ENCODE results near the gene KRTDAP.

Gene KRTDAP, protein sequence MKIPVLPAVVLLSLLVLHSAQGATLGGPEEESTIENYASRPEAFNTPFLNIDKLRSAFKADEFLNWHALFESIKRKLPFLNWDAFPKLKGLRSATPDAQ

DNA sequence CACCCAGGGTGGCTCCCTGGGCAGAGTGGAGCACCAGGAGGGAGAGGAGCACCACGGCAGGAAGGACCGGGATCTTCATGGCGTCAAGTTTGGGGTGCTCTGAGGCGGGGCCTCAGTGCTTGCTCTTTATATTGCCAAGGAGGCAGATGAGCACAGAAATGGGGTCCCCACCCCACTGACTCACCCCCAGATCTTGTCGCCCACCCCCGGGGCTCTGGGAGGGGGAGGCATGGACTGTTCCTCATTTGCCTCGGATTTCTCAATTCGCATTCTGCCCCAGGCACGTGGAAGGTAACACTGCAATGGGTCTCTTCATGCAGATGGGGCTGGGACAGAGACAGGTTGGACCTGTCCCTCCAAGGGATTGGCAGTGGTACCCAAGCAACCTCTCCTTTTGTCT is at the start of gene KRTDAP:
KRTDAP (minus strand) TSS at position 101 of the 400 bp plus-strand sequence; CDS start at position 79, 22 bp downstream.
- DNase-seq = no peak

DNA sequence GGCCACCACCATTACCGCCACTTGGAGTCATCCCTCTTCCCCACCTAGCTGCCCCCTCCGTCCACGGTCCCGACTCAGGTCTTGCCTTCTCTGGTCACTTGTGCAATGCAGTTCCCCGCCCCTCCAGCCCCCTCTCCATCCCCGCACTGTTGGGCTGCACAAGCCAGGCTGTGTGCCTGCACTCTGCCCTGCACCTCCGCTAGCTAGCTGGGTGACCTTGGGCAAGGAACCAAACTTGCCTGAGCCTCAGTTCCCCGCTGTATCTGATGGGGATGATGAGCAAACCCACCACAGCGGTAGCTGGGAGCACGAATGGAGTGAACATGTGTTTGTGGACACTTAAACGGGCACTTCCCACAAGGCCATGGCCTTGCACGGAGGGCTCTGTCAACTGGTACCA is 49.6 kb upstream of the KRTDAP start:
- no peak for DNase-seq

DNA sequence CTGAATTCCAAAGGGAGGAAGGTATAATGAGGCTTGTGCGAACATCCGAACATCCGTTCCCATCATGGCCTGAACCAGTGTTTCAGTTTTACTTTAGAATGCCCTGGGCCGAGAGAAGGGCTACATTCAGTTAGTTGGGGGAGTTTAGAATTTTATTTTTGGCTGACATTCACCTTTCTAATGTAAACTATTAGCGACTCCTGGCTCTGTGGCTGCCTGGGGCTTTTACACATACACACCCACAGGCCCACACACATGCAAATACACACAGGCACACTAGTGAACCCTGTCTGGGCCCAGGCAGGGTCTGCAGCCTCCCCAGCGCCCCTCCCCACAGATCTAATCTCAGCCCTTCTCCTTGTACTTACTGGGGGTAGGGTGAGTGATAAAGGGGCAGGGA is 49.0 kb upstream of the KRTDAP start:
- no peak for DNase-seq

DNA sequence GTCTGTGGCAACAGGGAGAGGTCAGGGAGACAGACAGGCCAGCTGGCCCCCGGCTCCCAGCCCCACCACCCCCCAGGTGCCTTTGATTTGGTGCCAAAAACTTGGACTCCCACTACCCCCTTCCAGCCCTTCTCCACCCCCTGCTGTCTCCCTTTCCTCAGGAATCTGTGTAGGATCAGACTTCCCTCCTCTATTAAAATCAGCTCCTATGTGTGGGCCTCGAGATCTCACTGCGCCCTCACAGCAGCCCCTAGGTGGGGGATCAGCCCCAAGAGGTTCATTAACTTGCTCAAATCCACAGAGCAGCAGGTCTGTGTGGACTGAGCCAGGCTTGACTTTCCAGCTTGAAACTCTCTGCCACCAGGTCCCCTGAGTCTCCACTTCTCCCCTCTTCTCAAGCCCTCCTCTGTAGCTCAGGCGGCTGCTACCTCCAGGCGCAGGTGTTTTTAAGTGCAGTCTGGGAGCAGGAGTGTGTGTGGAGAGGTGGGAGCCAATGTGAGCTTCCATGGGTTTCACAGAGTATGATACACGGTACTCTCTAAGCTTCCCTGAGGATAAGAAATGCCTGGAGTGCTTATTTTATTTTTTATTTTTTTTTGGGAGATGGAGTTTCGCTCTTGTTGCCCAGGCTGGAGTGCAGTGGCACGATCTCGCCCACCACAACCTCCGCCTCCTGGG is 44.7 kb upstream of the KRTDAP start:
- no peak for DNase-seq

DNA sequence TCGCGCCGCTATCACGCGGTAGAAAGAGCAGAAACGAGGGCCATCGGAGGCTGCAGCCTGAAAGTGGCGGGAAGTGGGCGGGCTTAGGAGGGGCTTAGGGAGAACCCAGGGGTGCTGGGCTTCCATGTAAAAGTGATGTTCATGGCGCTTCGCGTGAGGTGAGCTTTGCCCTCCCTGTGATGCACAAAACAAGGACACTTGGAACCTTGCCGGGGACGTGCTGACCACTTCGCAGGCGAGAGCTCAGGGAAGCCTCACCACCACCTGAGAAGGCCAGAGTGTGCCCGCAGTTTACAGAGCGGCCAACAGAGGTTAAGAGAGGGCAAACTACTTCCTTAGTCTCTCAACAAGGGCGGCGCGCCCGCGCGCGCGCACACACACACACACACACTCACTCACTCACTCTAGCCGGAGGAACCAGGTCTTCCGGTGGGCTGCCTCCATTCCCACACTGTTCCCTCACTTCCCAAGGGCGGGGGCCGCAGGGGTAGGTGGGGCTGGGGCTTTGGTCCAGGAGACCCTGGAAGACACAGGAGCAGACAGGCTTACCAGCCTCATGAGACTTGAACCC is 43.6 kb upstream of the KRTDAP start:
- DNase-seq = no peak

DNA sequence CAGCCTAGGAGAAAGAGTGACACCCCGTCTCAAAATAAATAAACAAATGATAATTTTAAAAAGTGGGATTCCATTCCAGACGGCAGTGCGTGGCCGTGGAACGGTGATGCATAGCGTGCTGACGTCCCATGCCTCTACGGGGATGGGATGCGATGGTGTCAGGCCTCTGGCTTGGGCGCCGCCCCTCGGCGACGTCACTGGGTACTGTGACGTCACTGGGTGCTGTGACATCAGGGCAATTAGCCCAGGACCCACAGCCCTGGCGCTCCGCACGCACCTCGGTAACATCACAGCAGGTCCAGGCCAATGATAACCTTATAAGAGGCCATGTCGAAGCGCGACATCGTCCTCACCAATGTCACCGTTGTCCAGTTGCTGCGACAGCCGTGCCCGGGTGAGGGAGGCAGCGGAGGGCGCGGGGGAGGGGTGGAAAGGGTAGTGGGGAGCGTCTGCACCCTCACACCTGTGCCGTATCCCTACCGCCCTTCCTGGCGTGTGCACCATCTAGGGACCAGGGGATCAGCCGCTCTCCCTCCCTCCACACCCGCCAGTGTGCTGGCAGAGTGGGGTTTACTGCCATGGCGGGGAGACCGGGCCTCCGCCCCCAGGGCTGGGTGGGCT is 43.0 kb upstream of the KRTDAP start, which contains the start of gene GAPDHS:
GAPDHS (plus strand) TSS at position 256 of the 621 bp plus-strand sequence; CDS start at position 328, 72 bp downstream.
- DNase-seq = no peak

DNA sequence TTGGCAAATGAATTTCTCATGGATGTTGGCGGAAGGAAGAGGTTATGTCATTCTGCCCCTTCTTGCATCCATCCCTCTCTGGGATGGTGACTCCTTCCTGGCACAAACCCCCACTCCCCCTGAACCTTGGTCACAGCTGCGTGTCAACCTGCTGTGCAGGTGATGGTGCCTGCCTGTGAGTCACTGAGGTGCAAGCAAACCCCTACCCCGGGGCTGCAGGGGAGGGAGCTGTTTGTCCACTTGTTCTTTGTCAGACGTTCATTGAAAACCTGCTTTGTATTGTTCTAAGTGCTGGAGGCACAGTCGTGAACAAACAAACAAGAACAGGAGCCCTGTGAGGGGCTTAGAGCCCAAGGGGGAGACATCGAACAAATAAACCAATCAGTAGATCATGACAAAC is 41.0 kb upstream of the KRTDAP start:
- DNase-seq = no peak

DNA sequence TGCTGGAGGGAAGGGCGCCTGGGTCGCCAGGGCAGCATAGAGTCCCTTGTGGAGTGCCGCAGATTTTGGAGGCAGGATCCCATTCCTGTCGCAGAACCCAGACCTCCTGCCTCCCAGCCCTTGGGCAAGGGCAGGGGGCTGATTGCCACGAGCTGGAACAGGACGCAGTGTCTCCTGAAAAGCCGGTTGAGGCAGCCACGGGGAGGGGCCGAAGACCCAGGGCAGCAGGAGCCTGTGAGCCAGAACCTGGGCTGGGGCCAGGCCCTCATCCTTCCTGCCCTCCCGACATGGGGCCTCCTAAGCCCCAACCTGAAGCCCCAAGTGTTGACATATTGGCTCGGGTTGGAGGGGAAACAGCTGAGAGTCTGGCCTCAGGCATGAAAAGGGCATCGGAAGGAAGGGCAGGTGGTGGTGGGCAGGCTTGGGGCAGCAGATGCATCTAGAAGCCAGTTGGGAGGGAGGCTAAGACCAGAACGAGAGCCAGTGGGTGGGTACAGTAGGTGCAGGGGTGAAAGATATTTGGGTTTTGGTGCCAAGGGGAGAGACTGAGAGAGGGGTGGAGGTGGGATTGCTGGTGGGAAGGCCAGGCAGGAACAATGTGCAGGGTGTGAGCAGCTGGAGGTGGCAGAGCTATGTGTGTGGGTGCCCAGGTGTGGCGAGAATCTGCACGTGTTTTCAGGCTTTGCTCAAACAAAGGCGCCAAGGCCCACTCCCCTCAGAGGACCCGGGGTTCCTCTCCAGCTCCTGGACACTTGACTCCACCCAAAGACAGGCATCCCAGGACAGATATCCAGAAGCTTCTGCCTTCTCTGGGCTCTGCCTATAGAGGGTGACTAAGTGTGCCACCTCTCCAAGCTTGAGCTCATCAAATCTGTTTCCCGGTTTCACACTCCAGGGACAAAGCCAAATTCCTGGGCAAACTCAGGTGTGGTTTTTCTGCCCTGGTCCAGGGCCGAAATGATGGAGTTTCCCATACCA is 39.3 kb upstream of the KRTDAP start:
- no peak for DNase-seq

DNA sequence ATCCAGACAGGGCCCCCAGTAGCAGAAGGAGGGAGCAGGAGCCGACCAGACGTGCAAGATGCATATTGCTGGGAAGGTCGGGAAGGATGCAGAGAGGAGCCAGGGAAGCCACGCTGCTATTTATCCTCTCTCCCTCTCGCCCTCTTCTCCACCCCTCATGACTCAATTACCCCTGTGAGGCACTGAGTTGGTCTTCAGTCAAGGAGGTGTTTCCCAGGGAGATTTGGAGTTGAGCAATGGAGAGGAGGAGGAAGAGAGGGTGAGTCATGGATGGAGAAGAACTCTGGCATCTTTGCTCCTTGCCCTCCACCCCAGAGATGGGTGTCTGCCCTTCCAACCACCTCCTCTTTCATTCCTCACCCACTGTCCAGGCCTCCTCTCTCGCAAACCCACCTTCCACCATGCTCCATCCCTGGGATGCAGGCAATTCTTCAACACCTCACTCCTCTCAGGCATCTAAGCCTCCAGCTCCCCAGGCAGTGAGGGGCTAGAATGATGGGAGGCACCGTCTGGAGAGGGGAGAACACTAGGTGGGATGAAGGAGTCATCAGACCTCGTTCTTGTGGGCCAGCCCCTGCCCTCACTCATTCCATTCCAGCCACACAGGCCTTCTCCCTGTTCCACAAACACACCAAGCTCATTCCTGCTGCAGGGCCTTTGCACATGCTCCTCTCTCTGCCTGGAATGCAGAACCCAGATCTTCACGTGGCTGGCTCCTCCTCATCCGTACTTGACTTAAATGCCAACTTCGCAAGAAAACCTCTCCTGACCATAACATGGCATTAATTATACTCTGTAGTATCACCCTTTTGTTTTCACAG is 38.2 kb upstream of the KRTDAP start, which contains the start of gene SBSN:
SBSN (minus strand) TSS at position 94 of the 821 bp plus-strand sequence; CDS start at position 64, 30 bp downstream.
- no peak for DNase-seq

DNA sequence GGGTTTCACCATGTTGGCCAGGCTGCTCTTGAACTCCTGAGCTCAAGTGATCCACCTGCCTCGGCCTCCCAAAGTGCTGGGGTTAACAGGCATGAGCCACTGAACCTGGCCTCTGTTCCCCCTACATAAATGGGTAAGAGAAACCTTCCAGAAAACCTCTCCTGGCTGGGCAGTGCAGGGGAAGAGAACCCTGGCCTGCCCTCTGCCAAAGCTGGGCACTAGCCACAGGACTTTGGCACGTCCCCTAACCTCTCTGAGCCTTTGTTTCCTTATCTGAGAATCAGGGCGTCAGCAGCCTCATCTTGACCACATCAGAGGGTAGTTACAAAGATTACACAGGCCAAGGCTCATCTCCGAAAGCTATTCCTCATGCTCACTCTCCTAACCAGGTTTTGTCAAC is 35.6 kb upstream of the KRTDAP start:
- no peak for DNase-seq

DNA sequence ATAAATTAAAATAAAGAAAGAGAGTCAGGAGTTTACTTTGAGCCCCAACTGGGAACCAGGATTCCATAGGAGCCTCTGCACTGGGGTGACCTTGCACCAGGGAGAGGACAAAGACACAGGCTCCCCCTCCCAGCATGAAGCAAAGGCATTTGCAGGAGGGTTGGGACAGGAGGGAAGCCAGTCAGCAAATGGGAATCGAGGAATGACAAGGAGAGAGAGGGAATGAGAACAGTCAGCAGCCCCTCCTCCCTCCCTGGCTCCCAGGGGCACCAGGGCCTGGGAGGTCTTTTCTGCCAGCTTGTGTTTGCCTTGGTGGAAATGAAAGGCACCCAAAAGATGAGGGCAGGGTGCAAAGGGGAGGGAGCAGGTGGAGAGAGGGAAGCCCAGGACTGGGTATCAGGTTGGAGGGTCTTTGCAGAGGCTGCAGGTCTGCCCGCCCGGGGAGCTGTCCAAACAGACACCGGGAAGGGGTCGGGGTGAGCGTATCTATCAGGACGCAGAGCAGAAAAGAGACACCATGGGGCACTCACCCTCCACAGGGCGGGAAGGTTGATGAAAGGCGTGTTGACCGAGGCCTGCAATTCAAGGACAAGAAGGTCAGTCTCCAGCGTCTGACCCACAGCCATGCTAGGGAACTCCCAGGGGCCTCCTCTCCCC is 34.0 kb upstream of the KRTDAP start:
- no peak for DNase-seq

DNA sequence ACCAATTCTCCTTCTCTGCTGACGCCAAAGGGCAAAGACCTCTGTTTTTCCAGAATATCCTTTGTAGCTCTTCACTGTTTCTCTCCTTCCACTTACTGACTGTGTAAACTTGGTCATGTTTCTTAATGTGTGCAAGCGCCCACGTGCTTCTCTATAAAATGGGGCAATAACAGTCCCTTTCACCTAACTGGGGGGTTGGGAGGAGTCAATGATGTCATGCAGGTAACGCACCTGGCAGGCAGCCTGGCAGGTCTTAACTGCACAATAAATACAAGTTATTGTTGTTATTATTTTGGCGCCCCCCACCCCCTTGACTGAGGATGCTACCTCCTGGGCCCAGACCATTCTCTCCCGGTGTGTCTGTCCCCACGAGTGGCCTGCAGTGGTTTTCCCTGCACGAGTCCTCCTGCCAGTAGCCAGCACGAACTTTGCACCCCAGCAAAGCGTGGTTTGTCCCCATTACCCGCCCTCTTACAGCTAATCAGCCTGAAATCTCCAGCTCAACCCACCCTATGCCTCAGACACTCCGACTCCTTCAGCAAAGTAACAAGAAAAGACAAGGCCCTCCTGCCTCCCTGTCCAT is 32.6 kb upstream of the KRTDAP start:
- DNase-seq = no peak

DNA sequence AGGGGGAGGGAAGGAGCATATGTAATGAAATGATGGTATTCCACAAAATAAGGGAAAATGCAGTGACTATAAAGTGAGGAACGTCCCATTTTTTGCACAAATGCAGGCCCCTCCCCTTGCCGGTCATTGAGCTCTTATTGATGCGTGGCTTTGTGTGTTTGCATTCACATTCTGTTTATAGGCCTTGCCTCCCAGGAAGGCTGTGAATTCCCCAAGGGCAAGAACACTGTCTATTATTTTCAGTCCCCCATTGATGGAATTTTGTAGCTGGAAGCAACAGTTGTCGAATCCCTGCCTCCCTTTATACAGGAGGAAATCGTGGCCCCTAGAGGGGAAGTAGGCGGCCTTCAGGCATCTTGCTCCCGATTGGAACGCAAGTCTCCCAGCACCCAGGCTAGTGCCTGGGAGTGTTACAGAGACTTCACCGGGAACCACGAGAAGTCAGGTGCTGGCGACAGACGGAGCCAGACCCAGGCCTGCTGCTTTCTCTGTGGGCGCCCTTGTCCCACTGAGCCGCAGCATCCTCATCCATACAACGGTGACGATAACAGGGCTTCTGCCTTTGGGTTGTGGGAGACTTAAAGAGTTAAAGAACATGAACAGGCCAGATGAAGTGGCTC is 31.0 kb upstream of the KRTDAP start:
- DNase-seq = no peak

DNA sequence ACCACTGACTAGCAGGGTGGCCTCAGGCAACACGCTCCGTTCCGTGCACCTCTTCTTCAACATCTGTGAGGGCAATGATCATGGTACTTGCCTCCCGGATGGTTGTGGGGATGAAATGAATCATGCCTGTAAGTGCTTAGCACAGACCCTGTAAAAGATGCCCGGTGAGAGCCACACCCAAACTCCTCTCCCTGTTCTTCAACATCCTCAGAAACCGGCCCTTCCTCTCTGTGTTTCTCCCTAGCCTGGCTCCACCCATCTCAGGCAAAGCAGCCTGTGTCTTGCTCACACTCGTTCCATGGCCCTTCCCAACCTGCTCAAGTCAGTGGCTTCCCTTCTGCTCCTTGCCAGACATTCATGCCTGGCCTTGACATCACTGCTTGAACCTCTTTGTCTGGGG is 29.0 kb upstream of the KRTDAP start:
- no peak for DNase-seq

DNA sequence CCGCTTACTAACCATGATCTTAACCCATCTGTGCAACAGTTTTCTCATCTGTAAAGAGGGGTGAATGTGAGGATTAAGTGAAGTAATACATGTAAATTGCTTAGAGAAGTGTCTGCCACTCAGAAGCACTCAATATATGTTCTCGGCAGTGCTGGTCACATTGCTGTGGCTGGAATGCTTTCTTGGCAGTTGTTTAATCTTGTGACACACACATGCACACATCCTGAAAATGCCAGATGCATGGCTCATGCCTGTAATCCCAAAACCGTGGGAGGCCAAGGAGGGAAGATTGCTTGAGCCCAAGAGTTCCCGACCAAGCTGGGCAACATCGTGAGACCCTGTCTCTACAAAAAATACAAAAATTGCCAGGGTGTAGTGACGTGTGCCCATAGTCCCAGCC is 28.0 kb upstream of the KRTDAP start:
- DNase-seq = no peak

DNA sequence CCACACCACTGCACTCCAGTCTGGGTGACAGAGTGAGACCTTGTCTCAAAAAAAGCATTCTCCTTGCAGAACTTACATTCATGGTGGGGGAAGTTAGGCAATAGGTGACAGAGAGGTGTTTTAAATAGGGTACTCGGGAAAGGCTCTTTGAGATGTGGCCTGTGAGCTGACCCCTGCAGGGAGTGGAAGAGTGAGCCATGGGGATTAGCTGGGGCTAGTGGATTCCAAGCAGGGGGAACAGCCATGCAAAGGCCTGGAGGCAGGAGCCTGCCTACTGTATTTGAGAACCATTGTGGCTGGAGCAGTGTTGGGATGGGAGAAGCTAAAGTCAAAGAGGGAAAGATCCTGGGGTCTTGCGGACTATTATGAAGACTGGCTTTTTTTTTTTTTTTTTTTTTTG is 27.1 kb upstream of the KRTDAP start:
- no peak for DNase-seq

DNA sequence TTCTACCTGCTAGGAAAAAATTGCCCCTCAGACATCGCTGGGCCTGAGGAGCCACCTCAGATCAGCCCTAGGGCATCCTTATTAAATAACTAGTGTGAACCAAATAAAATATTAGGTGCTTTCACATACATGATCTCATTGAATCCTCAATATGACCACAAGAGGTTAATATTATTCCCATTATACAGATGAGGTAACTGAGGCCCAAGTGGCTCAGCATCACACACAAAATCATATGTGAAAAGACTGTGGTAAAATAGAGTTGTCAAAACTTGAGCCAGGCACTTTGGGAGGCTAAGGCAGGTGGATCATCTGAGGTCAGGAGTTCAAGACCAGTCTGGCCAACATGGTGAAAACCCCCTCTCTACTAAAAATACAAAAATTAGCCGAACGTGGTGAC is 26.0 kb upstream of the KRTDAP start:
- no peak for DNase-seq

DNA sequence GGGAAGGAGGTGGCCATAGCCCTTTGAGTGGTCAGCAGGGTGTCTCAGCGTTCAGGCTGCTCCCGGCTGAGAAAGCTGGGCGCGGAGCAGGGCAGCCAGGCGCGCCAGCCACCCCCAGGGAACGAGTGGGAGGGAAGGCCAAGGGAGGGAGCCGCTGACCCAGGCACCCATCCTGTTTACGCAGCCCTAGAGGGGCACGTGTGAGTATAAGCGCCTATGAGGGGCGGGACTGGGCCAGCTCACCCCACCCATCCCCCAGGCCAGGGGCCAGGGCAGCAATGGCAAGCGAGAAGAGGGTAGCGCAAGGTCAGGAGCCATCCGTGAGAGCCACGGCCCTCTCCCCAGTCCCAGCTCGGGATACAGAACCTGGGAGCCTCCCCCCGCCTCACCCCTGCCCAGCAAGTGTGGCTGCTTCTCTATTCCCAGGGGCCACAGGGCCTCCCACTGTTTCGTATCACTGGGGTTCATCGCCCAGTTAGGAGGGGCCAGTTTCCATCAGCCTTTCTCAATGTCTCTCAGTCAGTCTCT is 24.1 kb upstream of the KRTDAP start:
- no peak for DNase-seq

DNA sequence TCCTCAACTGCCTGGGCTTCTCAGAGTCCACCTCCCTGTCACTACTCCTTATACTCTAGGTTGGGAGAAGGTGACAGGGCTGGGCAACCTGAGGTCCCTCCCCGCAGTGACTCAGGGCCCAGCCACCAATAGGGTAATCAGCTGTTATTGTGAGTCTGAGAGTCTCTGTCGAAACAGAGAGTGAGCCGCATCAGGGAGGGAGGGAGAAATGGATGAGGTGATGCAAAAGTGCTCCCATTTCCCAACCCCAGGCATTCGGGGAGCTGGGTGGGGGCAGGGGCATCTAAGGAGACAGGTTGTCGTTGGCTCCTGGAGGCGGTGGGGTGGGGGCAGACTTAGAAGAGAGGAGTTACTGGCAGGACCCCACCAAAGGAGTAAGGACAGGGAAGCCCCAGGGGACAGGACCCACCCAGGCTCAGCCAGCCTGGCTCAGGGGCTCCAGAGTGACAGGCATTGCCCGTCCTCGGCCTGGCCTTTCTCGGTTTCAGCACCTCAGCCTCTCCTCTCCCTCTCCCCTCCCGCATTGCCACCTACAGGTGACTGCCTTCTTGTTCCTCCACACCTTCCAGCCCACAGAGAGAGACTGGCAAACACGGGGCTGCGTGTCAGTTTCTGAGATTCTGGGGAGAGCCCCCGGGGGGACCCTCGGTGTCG is 23.5 kb upstream of the KRTDAP start, which contains the start of gene DMKN:
DMKN (minus strand) TSS at position 22 of the 654 bp plus-strand sequence. CDS start 174 bp downstream, outside the sequence.
- DNase-seq = no peak
